H1 (cell line): ENCODE results near the gene TNNI3. TPM values are rescaled to one million over a fixed set of nuclear protein-coding genes. Genes with fewer than 3 reads are reported as not detected.

Experiments used
- BCL11A ChIP-seq, 2 experiments: IDR thresholded peaks; one replicate each; pipeline ENCODE4 v1.6.1; 2011; ENCODE audit warnings: low read depth in 2 of 2, low read length in 2 of 2, mild to moderate bottlenecking in 2 of 2
- CREB1 ChIP-seq: IDR thresholded peaks from 2 replicates; pipeline ENCODE4 v1.6.1; 2012; ENCODE audit warnings: inconsistent platforms
- HDAC6 ChIP-seq: IDR thresholded peaks from one replicate; pipeline ENCODE4 v1.7.1; 2012; ENCODE audit warnings: low read depth, mild to moderate bottlenecking, inconsistent platforms, low read length, moderate library complexity
- RAD21 ChIP-seq, 2 experiments: IDR thresholded peaks in 1 of 2; conservative IDR thresholded peaks in 1 of 2; 2 replicates each; pipeline ENCODE4 v1.6.1; 2011; ENCODE audit warnings: low read depth in 2 of 2, low read length in 2 of 2, improper control_type of control experiment in 1 of 2, inconsistent platforms in 1 of 2, mild to moderate bottlenecking in 1 of 2, moderate library complexity in 1 of 2
- SP1 ChIP-seq: IDR thresholded peaks from 2 replicates; pipeline ENCODE4 v1.6.1; 2011; ENCODE audit warnings: low read depth, low read length
- TBP ChIP-seq: IDR thresholded peaks from 2 replicates; pipeline ENCODE4 v1.6.1; 2011; ENCODE audit warnings: low read depth, low read length, improper control_type of control experiment
- polyA plus RNA-seq, 7 experiments: library from polyadenylated mRNA; depleted of rRNA in 3 of 7; stranded (reverse) in 5 of 7; unstranded in 2 of 7; fragments of >200 nt in 5 of 7; fragments of 200-250 nt in 2 of 7; gene quantifications; 1 replicate in 5 of 7; 2 replicates in 1 of 7; 4 replicates in 1 of 7; pipeline versions ENCODE4 v1.2.1 to v1.2.3, GENCODE V29; 2011 to 2013; ENCODE audit warnings: missing spikeins in 2 of 7, mixed read lengths in 2 of 7
- total RNA-seq: library from RNA; stranded (reverse); fragmentation: NEBNext Ultra II Directional; extraction: Animal tissue kit (Norgen Biotek cat#: 25700); gene quantifications from 2 replicates; pipeline ENCODE4 v1.2.1, GENCODE V29; 2021
- TF ChIP-seq, protein P1 (sequence below): IDR thresholded peaks from 2 replicates; pipeline ENCODE4 v1.6.1; 2012; ENCODE audit warnings: inconsistent platforms
- TF ChIP-seq, protein P2 (sequence below): IDR thresholded peaks from 2 replicates; pipeline ENCODE4 v1.6.1; 2011; ENCODE audit warnings: low read length, improper control_type of control experiment

Gene TNNI3
- total and polyA plus RNA-seq, 2 of the 8 experiments (the other 6 are each of a cell fraction or from before 2014, with no cell fraction given): 16.9 to 56.0 TPM

DNA sequence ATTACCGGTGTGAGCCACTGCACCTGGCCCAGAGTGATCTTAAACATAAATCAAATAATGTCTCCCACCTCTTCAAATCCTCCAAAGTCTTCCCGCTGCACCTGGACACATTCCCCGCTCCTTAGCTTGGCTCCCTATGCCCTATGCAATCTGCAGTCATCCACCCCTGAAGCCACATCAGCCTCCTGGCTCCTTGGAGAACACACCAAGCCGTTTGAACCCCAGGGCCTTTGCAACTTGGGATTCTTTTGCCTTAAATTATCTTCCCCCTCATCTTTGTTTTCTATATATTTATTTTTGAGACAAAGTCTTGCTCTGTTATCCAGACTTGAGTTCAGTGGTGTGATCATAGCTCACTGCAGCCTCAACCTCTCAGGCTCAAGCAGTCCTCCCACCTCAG is 11.6 kb upstream of the TNNI3 start (continued):
- TF ChIP-seq CREB1 (no peak), HDAC6 (no peak), RAD21 (IDR thresholded peaks at IDR 0.05 in 1 of 2, conservative IDR thresholded peaks at IDR 0.05 in 1 of 2; ENCODE audit: low read depth in 2 of 2, low read length in 2 of 2) (no peak), BCL11A (IDR thresholded peaks at IDR 0.05; ENCODE audit: low read depth in 2 of 2, low read length in 2 of 2) (no peak), TBP (no peak), SP1 (no peak)
- TF ChIP-seq, protein P1, sequence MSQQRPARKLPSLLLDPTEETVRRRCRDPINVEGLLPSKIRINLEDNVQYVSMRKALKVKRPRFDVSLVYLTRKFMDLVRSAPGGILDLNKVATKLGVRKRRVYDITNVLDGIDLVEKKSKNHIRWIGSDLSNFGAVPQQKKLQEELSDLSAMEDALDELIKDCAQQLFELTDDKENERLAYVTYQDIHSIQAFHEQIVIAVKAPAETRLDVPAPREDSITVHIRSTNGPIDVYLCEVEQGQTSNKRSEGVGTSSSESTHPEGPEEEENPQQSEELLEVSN: no peak
- TF ChIP-seq, protein P2, sequence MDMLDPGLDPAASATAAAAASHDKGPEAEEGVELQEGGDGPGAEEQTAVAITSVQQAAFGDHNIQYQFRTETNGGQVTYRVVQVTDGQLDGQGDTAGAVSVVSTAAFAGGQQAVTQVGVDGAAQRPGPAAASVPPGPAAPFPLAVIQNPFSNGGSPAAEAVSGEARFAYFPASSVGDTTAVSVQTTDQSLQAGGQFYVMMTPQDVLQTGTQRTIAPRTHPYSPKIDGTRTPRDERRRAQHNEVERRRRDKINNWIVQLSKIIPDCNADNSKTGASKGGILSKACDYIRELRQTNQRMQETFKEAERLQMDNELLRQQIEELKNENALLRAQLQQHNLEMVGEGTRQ: no peak
- TF ChIP-seq, all 59 proteins: peak for 0
